NK-92 (cell line): ENCODE data around the gene CNTN5.
"Not testable (repeated sequence)": the region's sequence is repeated elsewhere in the genome, so short reads cannot be mapped to it uniquely, and the experiment has no call there.

ENCODE experiments used
- DNase-seq: peaks from one replicate; lab custom pipeline; 2025; ENCODE audit not compliant: unreplicated experiment; lab: John Stamatoyannopoulos, UW

CNTN5 gene

GRCh38 chr11:100177651-100178050 is 1156.9 kb downstream of the CNTN5 start:
- no peak for DNase-seq

- no peak for DNase-seq
Measured at GRCh38 chr11:100182350-100182749, 1161.6 kb downstream of the CNTN5 start.

GRCh38 chr11:100182927-100183326 is 1162.2 kb downstream of the CNTN5 start:
- no peak for DNase-seq

GRCh38 chr11:100185588-100185987 is 1164.8 kb downstream of the CNTN5 start:
- DNase-seq = no peak

- no peak for DNase-seq
Measured at GRCh38 chr11:100188137-100188783, 1167.5 kb downstream of the CNTN5 start.

GRCh38 chr11:100190395-100190794 is 1169.6 kb downstream of the CNTN5 start:
- no peak for DNase-seq

GRCh38 chr11:100192181-100192580 is 1171.4 kb downstream of the CNTN5 start:
- no peak for DNase-seq

GRCh38 chr11:100203789-100204188 is 1183.0 kb downstream of the CNTN5 start:
- DNase-seq = no peak

- DNase-seq = no peak
Measured at GRCh38 chr11:100205926-100206325, 1185.2 kb downstream of the CNTN5 start.

- no peak for DNase-seq
Measured at GRCh38 chr11:100208207-100208606, 1187.5 kb downstream of the CNTN5 start.

GRCh38 chr11:100214791-100215190 is 1194.0 kb downstream of the CNTN5 start:
- no peak for DNase-seq

GRCh38 chr11:100220801-100221200 is 1200.1 kb downstream of the CNTN5 start:
- DNase-seq = no peak

- no peak for DNase-seq
Measured at GRCh38 chr11:100221791-100222190, 1201.0 kb downstream of the CNTN5 start.

GRCh38 chr11:100224541-100225034 is 1203.8 kb downstream of the CNTN5 start:
- DNase-seq = no peak

GRCh38 chr11:100229086-100229485 is 1208.3 kb downstream of the CNTN5 start:
- DNase-seq = no peak

- DNase-seq = no peak
Measured at GRCh38 chr11:100232006-100232405, 1211.3 kb downstream of the CNTN5 start.

- DNase-seq = no peak
Measured at GRCh38 chr11:100235085-100235484, 1214.3 kb downstream of the CNTN5 start.

- no peak for DNase-seq
Measured at GRCh38 chr11:100240025-100240539, 1219.3 kb downstream of the CNTN5 start.

- DNase-seq = no peak
Measured at GRCh38 chr11:100247704-100248103, 1227.0 kb downstream of the CNTN5 start.

GRCh38 chr11:100257238-100257803 is 1236.6 kb downstream of the CNTN5 start:
- DNase-seq = not testable (repeated sequence)

GRCh38 chr11:100269516-100269915 is 1248.8 kb downstream of the CNTN5 start:
- DNase-seq = no peak

- DNase-seq = no peak
Measured at GRCh38 chr11:100273066-100273815, 1252.5 kb downstream of the CNTN5 start.
